Sigmoid colon (tissue), 4 donors: ENCODE data around the gene CDO1.

Experiments used
- POLR2A ChIP-seq, 2 donors: fragments of 450-650 bp; IDR thresholded peaks; one replicate each; pipeline ENCODE4 v1.6.1; 2016; ENCODE audit warnings: antibody characterized with exemption in 2 of 2, mild to moderate bottlenecking in 2 of 2, moderate library complexity in 2 of 2
- POLR2AphosphoS5 ChIP-seq, 4 donors: sonication (generic); formaldehyde crosslinking; IDR thresholded peaks; one replicate each; pipeline ENCODE4 v1.6.1; 2017; ENCODE audit warnings: antibody characterized with exemption in 4 of 4

- no peak for TF ChIP-seq POLR2AphosphoS5 (IDR thresholded peaks at IDR 0.05)
- no peak for TF ChIP-seq POLR2A (IDR thresholded peaks at IDR 0.05)
These were observed 28.0 kb downstream of the CDO1 start for GRCh38 chr5:115788440-115788839.
